Keratinocyte (primary cell): ENCODE data around the gene ITGB5.

Experiments used
- EZH2 ChIP-seq: IDR thresholded peaks from one replicate; pipeline ENCODE4 v1.6.1; 2012; ENCODE audit warnings: inconsistent platforms, mild to moderate bottlenecking, low read length, moderate library complexity
- TF ChIP-seq, protein P1 (sequence below), 3 experiments: IDR thresholded peaks in 1 of 3; conservative IDR thresholded peaks in 1 of 3; optimal IDR thresholded peaks in 1 of 3; 2 replicates in 2 of 3; 3 replicates in 1 of 3; pipeline versions ENCODE3 to v1.5.1; 2011; ENCODE audit warnings: low read length in 3 of 3, mild to moderate bottlenecking in 3 of 3, moderate library complexity in 2 of 3, control low read depth in 1 of 3, inconsistent platforms in 1 of 3; ENCODE audit not compliant: insufficient read depth in 2 of 3; ENCODE audit errors: extremely low read depth in 1 of 3

DNA sequence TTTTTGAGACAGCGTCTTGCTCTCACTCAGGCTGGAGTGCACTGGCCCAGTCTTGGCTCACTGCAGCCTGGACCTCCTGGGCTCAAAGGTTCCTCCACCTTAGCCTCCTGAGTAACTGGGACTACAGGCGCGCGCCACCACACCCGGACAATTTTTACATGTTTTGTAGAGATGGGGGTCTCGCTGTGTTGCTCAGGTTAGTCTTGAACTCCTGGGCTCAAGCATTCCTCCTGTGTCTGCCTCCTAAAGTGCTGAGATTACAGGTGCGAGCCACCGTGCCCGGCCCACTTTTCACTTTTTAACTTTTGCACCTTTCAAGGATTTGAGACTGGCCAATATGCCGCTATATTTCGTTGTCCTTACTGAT lies 750 bp upstream of the ITGB5 start:
- TF ChIP-seq, protein P1, sequence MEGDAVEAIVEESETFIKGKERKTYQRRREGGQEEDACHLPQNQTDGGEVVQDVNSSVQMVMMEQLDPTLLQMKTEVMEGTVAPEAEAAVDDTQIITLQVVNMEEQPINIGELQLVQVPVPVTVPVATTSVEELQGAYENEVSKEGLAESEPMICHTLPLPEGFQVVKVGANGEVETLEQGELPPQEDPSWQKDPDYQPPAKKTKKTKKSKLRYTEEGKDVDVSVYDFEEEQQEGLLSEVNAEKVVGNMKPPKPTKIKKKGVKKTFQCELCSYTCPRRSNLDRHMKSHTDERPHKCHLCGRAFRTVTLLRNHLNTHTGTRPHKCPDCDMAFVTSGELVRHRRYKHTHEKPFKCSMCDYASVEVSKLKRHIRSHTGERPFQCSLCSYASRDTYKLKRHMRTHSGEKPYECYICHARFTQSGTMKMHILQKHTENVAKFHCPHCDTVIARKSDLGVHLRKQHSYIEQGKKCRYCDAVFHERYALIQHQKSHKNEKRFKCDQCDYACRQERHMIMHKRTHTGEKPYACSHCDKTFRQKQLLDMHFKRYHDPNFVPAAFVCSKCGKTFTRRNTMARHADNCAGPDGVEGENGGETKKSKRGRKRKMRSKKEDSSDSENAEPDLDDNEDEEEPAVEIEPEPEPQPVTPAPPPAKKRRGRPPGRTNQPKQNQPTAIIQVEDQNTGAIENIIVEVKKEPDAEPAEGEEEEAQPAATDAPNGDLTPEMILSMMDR (optimal IDR thresholded peaks at IDR 0.05 in 1 of 3, IDR thresholded peaks at IDR 0.05 in 1 of 3, conservative IDR thresholded peaks at IDR 0.05 in 1 of 3; ENCODE audit: extremely low read depth in 1 of 3, insufficient read depth in 2 of 3, low read length in 3 of 3), result no peak
- no peak for TF ChIP-seq EZH2
